ENCODE data around the gene LRRC56. TPM values are rescaled to one million over a fixed set of nuclear protein-coding genes. Genes with fewer than 3 reads are reported as not detected.
"Not testable (repeated sequence)": the region's sequence is repeated elsewhere in the genome, so short reads cannot be mapped to it uniquely, and the experiment has no call there.

LRRC56 gene
- total RNA-seq, 2 experiments from 2014 or later, result 2.4 TPM

GRCh38 chr11:516400-516799, 20.9 kb upstream of the LRRC56 start:
- no peak overlapping the region for H3K27ac Mint-ChIP-seq

GRCh38 chr11:516918-517685, 20.2 kb upstream of the LRRC56 start:
- H3K4me1 Mint-ChIP-seq (ENCODE audit: low read depth); H3K9me3 Mint-ChIP-seq; H3K27me3 Mint-ChIP-seq; H3K4me3 ChIP-seq (ENCODE audit: low read length); ATAC-seq (ENCODE audit: poor library complexity); H3K27me3 ChIP-seq (ENCODE audit: control insufficient read depth in 1 of 2, insufficient read depth in 2 of 2, low read length in 2 of 2); CTCF ChIA-PET; DNase-seq; H3K4me1 ChIP-seq (ENCODE audit: insufficient read depth, low read length); H3K4me3 Mint-ChIP-seq; H3K27ac Mint-ChIP-seq; H3K27ac ChIP-seq (ENCODE audit: low read depth in 1 of 2, low read length in 2 of 2); H3K36me3 ChIP-seq (ENCODE audit: insufficient read depth, low read length): not testable (repeated sequence)
- intact Hi-C loops (cut with DNase I, micrococcal nuclease), result loop anchor here in 1 of 2 experiments (10.0 kb wide), 1 partner anchor 212 kb away; the partner anchor contains the start of gene IFITM2
- peaks cover 6 to 16% of the 10 kb centered on the region in 2 experiments for H3K9me3 ChIP-seq (ENCODE audit: control insufficient read depth in 1 of 2, insufficient read depth in 1 of 2, low read length in 2 of 2)
- POLR2A ChIA-PET, result interaction anchor here (3.4 kb wide), 1 partner anchor 10 kb away, joined by 23 read pairs; the partner anchor contains the start of gene RNH1
- peaks cover 20% of the 10 kb centered on the region for H3K36me3 Mint-ChIP-seq (ENCODE audit: low read depth)

More at GRCh38 chr11:516400-516799, 20.9 kb upstream of the LRRC56 start:
- Mint-ChIP-seq H3K27me3 (no peaks in the 10 kb centered on the region), H3K4me1 (ENCODE audit: low read depth) (peaks cover 4% of the 10 kb centered on the region), H3K4me3 (no peak overlapping the region), H3K36me3 (ENCODE audit: low read depth) (peaks cover 25% of the 10 kb centered on the region), H3K9me3 (peaks cover 2% of the 10 kb centered on the region)
- CTCF ChIA-PET, result no interaction called here
- Histone ChIP-seq H3K4me1 (ENCODE audit: insufficient read depth, low read length) (peaks cover 8% of the 10 kb centered on the region), H3K27me3 (ENCODE audit: control insufficient read depth in 1 of 2, insufficient read depth in 2 of 2, low read length in 2 of 2) (no peaks in the 10 kb centered on the region), H3K36me3 (ENCODE audit: insufficient read depth, low read length) (no peaks in the 10 kb centered on the region), H3K9me3 (ENCODE audit: control insufficient read depth in 1 of 2, insufficient read depth in 1 of 2, low read length in 2 of 2) (peaks cover 6 to 16% of the 10 kb centered on the region in 2 experiments), H3K27ac (ENCODE audit: low read depth in 1 of 2, low read length in 2 of 2) (no peak overlapping the region), H3K4me3 (ENCODE audit: low read length) (no peak overlapping the region)
- TF ChIP-seq CTCF (IDR thresholded peaks at IDR 0.05), result no peak
- ATAC-seq (ENCODE audit: poor library complexity), result no peak
- POLR2A ChIA-PET, result interaction anchor here (3.4 kb wide), 1 partner anchor 9 kb away, joined by 23 read pairs; the partner anchor contains the start of gene RNH1
- intact Hi-C loops (cut with DNase I, micrococcal nuclease), result loop anchor here in 1 of 2 experiments (10.0 kb wide), 1 partner anchor 212 kb away; the partner anchor contains the start of gene IFITM2
- no peak for DNase-seq

GRCh38 chr11:518463-519202, 18.7 kb upstream of the LRRC56 start:
- Histone ChIP-seq H3K36me3 (ENCODE audit: insufficient read depth, low read length) (no peaks in the 10 kb centered on the region), H3K4me1 (ENCODE audit: insufficient read depth, low read length) (peaks cover 8% of the 10 kb centered on the region), H3K27me3 (ENCODE audit: control insufficient read depth in 1 of 2, insufficient read depth in 2 of 2, low read length in 2 of 2) (no peaks in the 10 kb centered on the region), H3K27ac (ENCODE audit: low read depth in 1 of 2, low read length in 2 of 2) (peak overlapping the region in 1 of 2 donors; percentile 41), H3K4me3 (ENCODE audit: low read length) (peak overlapping the region; percentile 43), H3K9me3 (ENCODE audit: control insufficient read depth in 1 of 2, insufficient read depth in 1 of 2, low read length in 2 of 2) (peaks cover 6 to 16% of the 10 kb centered on the region in 2 experiments)
- H3K27me3 Mint-ChIP-seq, result no peaks in the 10 kb centered on the region
- H3K36me3 Mint-ChIP-seq (ENCODE audit: low read depth), result peaks cover 8% of the 10 kb centered on the region
- peak; percentile 79 to 95 (median 86) for DNase-seq
- H3K27ac Mint-ChIP-seq, result no peak overlapping the region
- TF ChIP-seq CTCF (IDR thresholded peaks at IDR 0.05), result peak; percentile 96
- POLR2A ChIA-PET, result interaction anchor here (0.6 to 3.4 kb wide), 6 partner anchors 12 to 104 kb away, joined by 3 to 23 read pairs (median 3); partner anchors contain the start of genes RNH1 and SIGIRR
- H3K4me1 Mint-ChIP-seq (ENCODE audit: low read depth), result peaks cover 4% of the 10 kb centered on the region
- CTCF ChIA-PET, result interaction anchor here (0.6 to 1.7 kb wide), 10 partner anchors 9 to 268 kb away, joined by 3 to 10 read pairs (median 3); partner anchors contain the start of genes LRRC56, PTDSS2, RNH1 and TMEM80
- peaks cover 2% of the 10 kb centered on the region for H3K9me3 Mint-ChIP-seq
- peak; percentile 94 for ATAC-seq (ENCODE audit: poor library complexity)
- intact Hi-C loops (cut with DNase I, micrococcal nuclease), result loop anchor here (1.0 to 10.0 kb wide), 3 partner anchors 11 to 214 kb away; partner anchors contain the start of genes IFITM2 (in 1 of the 2), LRRC56 (in 1 of the 2) and RNH1 (in 1 of the 2)
- H3K4me3 Mint-ChIP-seq, result peak overlapping the region; percentile 85

All from CD4-positive, alpha-beta T cell (primary cell).